Endothelial cell of umbilical vein (primary cell): ENCODE measurements around the gene BCAS3. TPM values are rescaled to one million over a fixed set of nuclear protein-coding genes. Genes with fewer than 3 reads are reported as not detected.

Source experiments
- BruUV-seq: library from RNA; stranded (reverse); fragments of 400-500 nt; replicated peaks from 2 replicates; lab custom pipeline; 2021; lab: Mats Ljungman, UMichigan
- CTCF ChIA-PET: fragments of 300-600, 350-600 bp; sonication (Branson Sonifier 250); formaldehyde crosslinking; loops from one replicate; lab custom pipeline; 2021; ENCODE audit warnings: antibody characterized with exemption, inconsistent platforms; lab: Charles Lee
- POLR2A ChIA-PET: fragments of 300-600, 350-600 bp; sonication (Branson Sonifier 250); formaldehyde crosslinking; loops from one replicate; lab custom pipeline; 2021; ENCODE audit warnings: antibody characterized with exemption, inconsistent platforms; lab: Charles Lee
- DNase-seq: peaks from one replicate; pipeline ENCODE4 v3.0.0-alpha.2; 2011; ENCODE audit warnings: low read depth, low spot score
- FAIRE-seq: peaks from 2 replicates; lab custom pipeline; 2011; peaks lifted over from hg19 to GRCh38; lab: Jason Lieb, UNC
- H2AFZ ChIP-seq: 2 replicates; pipeline ENCODE4 v1.6.0; 2012; ENCODE audit warnings: low read depth, low read length, control low read depth, inconsistent platforms
- H3K27ac ChIP-seq: 2 replicates; pipeline ENCODE4 v1.5.1; 2011; ENCODE audit warnings: low read depth, mild to moderate bottlenecking, control low read depth, low read length, moderate library complexity; ENCODE audit not compliant: insufficient read depth
- H3K27me3 ChIP-seq, 2 experiments: 2 replicates each; pipeline versions ENCODE4 v1.6.0 to v1.6.1; 2011; ENCODE audit warnings: low read length in 2 of 2, mixed read lengths in 1 of 2; ENCODE audit not compliant: control insufficient read depth in 2 of 2, insufficient read depth in 2 of 2
- H3K36me3 ChIP-seq, 2 experiments: 2 replicates in 1 of 2; 3 replicates in 1 of 2; pipeline ENCODE4 v1.5.1; 2011; ENCODE audit warnings: low read length in 2 of 2, mild to moderate bottlenecking in 1 of 2, moderate library complexity in 1 of 2; ENCODE audit not compliant: control insufficient read depth in 2 of 2, insufficient read depth in 2 of 2; ENCODE audit errors: extremely low read depth in 1 of 2
- H3K4me1 ChIP-seq: 3 replicates; pipeline ENCODE4 v1.5.1; 2011; ENCODE audit warnings: mild to moderate bottlenecking, low read length; ENCODE audit not compliant: control insufficient read depth, insufficient read depth; ENCODE audit errors: extremely low read depth
- H3K4me2 ChIP-seq: 2 replicates; pipeline ENCODE4 v1.6.1; 2011; ENCODE audit warnings: low read length, control low read depth, mixed read lengths; ENCODE audit not compliant: insufficient read depth
- H3K4me3 ChIP-seq, 3 experiments: fragments of 200-600 bp in 1 of 3; sonication (generic), shearing (Covaris generic) in 1 of 3; replicated peaks in 1 of 3; 2 replicates each; pipeline ENCODE4 v1.5.1; 2011 to 2016; ENCODE audit warnings: control low read depth in 3 of 3, low read length in 3 of 3, mild to moderate bottlenecking in 2 of 3, inconsistent platforms in 1 of 3, low read depth in 1 of 3, moderate library complexity in 1 of 3; ENCODE audit not compliant: insufficient read depth in 1 of 3
- H3K79me2 ChIP-seq: 2 replicates; pipeline ENCODE4 v1.6.0; 2012; ENCODE audit warnings: low read length, inconsistent platforms; ENCODE audit not compliant: control insufficient read depth, insufficient read depth
- H3K9ac ChIP-seq: replicated peaks from 2 replicates; pipeline ENCODE3; 2011; ENCODE audit warnings: low read length, control low read depth; ENCODE audit not compliant: insufficient read depth; ENCODE audit errors: extremely low read depth
- H3K9me1 ChIP-seq: replicated peaks from 3 replicates; pipeline ENCODE4 v1.6.0; 2011; ENCODE audit warnings: mild to moderate bottlenecking, low read length; ENCODE audit not compliant: control insufficient read depth, insufficient read depth; ENCODE audit errors: extremely low read depth
- H3K9me3 ChIP-seq: replicated peaks from 2 replicates; pipeline ENCODE4 v1.5.1; 2012; ENCODE audit warnings: low read length, inconsistent platforms; ENCODE audit not compliant: control insufficient read depth, insufficient read depth
- H4K20me1 ChIP-seq: replicated peaks from 2 replicates; pipeline ENCODE3; 2011; ENCODE audit warnings: mild to moderate bottlenecking, low read length; ENCODE audit not compliant: control insufficient read depth, insufficient read depth; ENCODE audit errors: extremely low read depth
- EZH2 ChIP-seq: IDR thresholded peaks from 2 replicates; pipeline ENCODE4 v1.6.1; 2012; ENCODE audit warnings: borderline replicate concordance, low read depth, mild to moderate bottlenecking, moderate library complexity, low read length, inconsistent platforms; ENCODE audit not compliant: severe bottlenecking
- FOS ChIP-seq: IDR thresholded peaks from 2 replicates; pipeline ENCODE4 v1.6.1; 2011; ENCODE audit warnings: mild to moderate bottlenecking, low read length, moderate library complexity, borderline replicate concordance; ENCODE audit not compliant: insufficient read depth
- GATA2 ChIP-seq: IDR thresholded peaks from 2 replicates; pipeline ENCODE4 v1.7.0; 2011; ENCODE audit warnings: low read depth, mild to moderate bottlenecking, moderate library complexity, mixed read lengths, low read length; ENCODE audit not compliant: insufficient read length, insufficient read depth
- JUN ChIP-seq: IDR thresholded peaks from 2 replicates; pipeline ENCODE4 v1.6.1; 2011; ENCODE audit warnings: borderline replicate concordance, low read depth; ENCODE audit not compliant: insufficient read length, insufficient read depth
- MYC ChIP-seq: IDR thresholded peaks from one replicate; pipeline ENCODE4 v1.6.1; 2011; ENCODE audit warnings: mild to moderate bottlenecking, low read depth, low read length
- POLR2A ChIP-seq: IDR thresholded peaks from 2 replicates; pipeline ENCODE4 v1.6.1; 2012; ENCODE audit warnings: low read depth, mild to moderate bottlenecking, control low read depth, low read length
- POLR2AphosphoS5 ChIP-seq: IDR thresholded peaks from 2 replicates; pipeline ENCODE4 v1.6.1; 2012; ENCODE audit warnings: low read depth, mild to moderate bottlenecking, control low read depth, low read length, moderate library complexity; ENCODE audit not compliant: insufficient read depth
- dilution Hi-C: fragments of 300-500 bp; cut with MboI; formaldehyde crosslinking; loops from one replicate; pipeline ENCODE4 v1.15.0; 2019; ENCODE audit warnings: low sequenced_read_pairs; ENCODE audit not compliant: extremely low pct_ligation_motif_present
- intact Hi-C: fragments of 100-400 bp; cut with micrococcal nuclease; formaldehyde crosslinking; loops from one replicate; pipeline ENCODE4 v1.10.0; 2022
- polyA plus RNA-seq, 4 experiments: library from polyadenylated mRNA; depleted of rRNA in 3 of 4; stranded (reverse) in 3 of 4; unstranded in 1 of 4; fragments of >200 nt; gene quantifications; 2 replicates each; pipeline versions ENCODE4 v1.2.1 to v1.2.3, GENCODE V29; 2011 to 2012; ENCODE audit warnings: missing spikeins in 1 of 4
- total RNA-seq: library from RNA; stranded (reverse); gene quantifications from 2 replicates; pipeline ENCODE4 v1.2.3, GENCODE V29; 2021
- TF ChIP-seq, protein P1 (sequence below), 2 donors: IDR thresholded peaks; 1 replicate in 1 of 2; 2 replicates in 1 of 2; pipeline ENCODE4 v1.5.1; 2011; ENCODE audit warnings: low read length in 2 of 2, mild to moderate bottlenecking in 2 of 2, moderate library complexity in 2 of 2, control low read depth in 1 of 2, inconsistent platforms in 1 of 2, low read depth in 1 of 2; ENCODE audit not compliant: insufficient read depth in 1 of 2; ENCODE audit errors: extremely low read depth in 1 of 2
- TF ChIP-seq, protein P2 (sequence below): IDR thresholded peaks from 2 replicates; pipeline ENCODE4 v1.6.1; 2011; ENCODE audit not compliant: insufficient read depth, insufficient read length

BCAS3 gene
- total and polyA plus RNA-seq, 2 donors (not counting 3 experiments of a cell fraction or from before 2014, with no cell fraction given): 8.2 to 16.0 TPM

DNA sequence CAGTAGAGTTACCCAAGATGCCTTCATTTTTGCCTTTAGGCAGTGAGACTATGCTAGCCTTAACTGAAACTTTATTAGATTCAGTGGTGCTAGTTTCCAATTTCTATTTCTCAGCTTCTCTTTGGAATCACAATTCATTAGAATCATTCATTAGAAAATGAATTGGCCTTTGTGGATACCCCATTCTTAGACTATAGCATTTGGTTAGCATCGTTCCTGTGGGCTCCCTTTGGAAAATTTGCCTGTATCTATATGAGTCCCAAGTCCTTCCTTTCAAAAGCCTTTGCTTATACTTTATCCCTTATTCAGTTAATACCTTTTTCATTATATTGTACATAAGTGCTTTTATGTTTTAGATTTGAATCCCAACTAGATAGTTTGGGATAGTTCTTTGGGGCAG, 535.0 kb downstream of the BCAS3 start:
- Histone ChIP-seq H3K4me2 (no peak overlapping the region), H4K20me1 (no peaks in the 10 kb centered on the region), H3K27me3 (peaks cover 0 to 4% of the 10 kb centered on the region in 2 experiments), H3K4me3 (no peak overlapping the region), H3K9me3 (no peaks in the 10 kb centered on the region), H3K27ac (no peak overlapping the region), H3K4me1 (no peaks in the 10 kb centered on the region), H3K36me3 (no peaks in the 10 kb centered on the region), H3K79me2 (no peaks in the 10 kb centered on the region), H3K9ac (no peak overlapping the region), H3K9me1 (no peaks in the 10 kb centered on the region), H2AFZ (no peak overlapping the region)
- dilution Hi-C loops (no loop called here), intact Hi-C loops (no loop called here)
- DNase-seq (no peak), FAIRE-seq (no peak)
- TF ChIP-seq POLR2AphosphoS5 (no peak), MYC (no peak), FOS (no peak), JUN (no peak), GATA2 (no peak), EZH2 (no peak), POLR2A (no peak)
- TF ChIP-seq, protein P1, sequence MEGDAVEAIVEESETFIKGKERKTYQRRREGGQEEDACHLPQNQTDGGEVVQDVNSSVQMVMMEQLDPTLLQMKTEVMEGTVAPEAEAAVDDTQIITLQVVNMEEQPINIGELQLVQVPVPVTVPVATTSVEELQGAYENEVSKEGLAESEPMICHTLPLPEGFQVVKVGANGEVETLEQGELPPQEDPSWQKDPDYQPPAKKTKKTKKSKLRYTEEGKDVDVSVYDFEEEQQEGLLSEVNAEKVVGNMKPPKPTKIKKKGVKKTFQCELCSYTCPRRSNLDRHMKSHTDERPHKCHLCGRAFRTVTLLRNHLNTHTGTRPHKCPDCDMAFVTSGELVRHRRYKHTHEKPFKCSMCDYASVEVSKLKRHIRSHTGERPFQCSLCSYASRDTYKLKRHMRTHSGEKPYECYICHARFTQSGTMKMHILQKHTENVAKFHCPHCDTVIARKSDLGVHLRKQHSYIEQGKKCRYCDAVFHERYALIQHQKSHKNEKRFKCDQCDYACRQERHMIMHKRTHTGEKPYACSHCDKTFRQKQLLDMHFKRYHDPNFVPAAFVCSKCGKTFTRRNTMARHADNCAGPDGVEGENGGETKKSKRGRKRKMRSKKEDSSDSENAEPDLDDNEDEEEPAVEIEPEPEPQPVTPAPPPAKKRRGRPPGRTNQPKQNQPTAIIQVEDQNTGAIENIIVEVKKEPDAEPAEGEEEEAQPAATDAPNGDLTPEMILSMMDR (IDR thresholded peaks at IDR 0.05; ENCODE audit: extremely low read depth in 1 of 2, insufficient read depth in 1 of 2, low read depth in 1 of 2, low read length in 2 of 2): no peak
- TF ChIP-seq, protein P2, sequence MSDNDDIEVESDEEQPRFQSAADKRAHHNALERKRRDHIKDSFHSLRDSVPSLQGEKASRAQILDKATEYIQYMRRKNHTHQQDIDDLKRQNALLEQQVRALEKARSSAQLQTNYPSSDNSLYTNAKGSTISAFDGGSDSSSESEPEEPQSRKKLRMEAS: no peak
- ChIA-PET CTCF (no interaction called here), POLR2A (no interaction called here)
- BruUV-seq: no TSS peak
